Jurkat, Clone E6-1 (cell line): ENCODE measurements around the gene USP20. TPM values are rescaled to one million over a fixed set of nuclear protein-coding genes. Genes with fewer than 3 reads are reported as not detected.
"Not testable (repeated sequence)": the region's sequence is repeated elsewhere in the genome, so short reads cannot be mapped to it uniquely, and the experiment has no call there.

Experiments used
- DNase-seq: peaks from one replicate; pipeline ENCODE4 v3.0.0-alpha.2; 2011; ENCODE audit warnings: low read depth, low spot score
- H3K4me3 ChIP-seq: 2 replicates; pipeline ENCODE4 v1.5.1; 2011; ENCODE audit warnings: mild to moderate bottlenecking, low read length, control low read depth, moderate library complexity
- polyA plus RNA-seq: library from polyadenylated mRNA; unstranded; fragments of >200 nt; gene quantifications from one replicate; pipeline ENCODE4 v1.2.1, GENCODE V29; 2012; ENCODE audit warnings: missing spikeins; ENCODE audit not compliant: insufficient read length, insufficient read depth

Gene USP20
- 46.8 TPM for polyA plus RNA-seq

GRCh38 chr9:129835128-129835859, at the start of gene USP20, which contains the start of gene C9orf78:
USP20 (plus strand) TSS chr9:129835458; CDS start chr9:129852556, 17,098 bp downstream.
C9orf78 (minus strand) TSS chr9:129835275; CDS start chr9:129835221, 54 bp downstream.
- peak within 1 kb of the TSS; percentile 100 for H3K4me3 ChIP-seq

GRCh38 chr9:129785866-129786265, 49.4 kb upstream of the USP20 start:
- DNase-seq = no peak
- no peak overlapping the region for H3K4me3 ChIP-seq

More at GRCh38 chr9:129835128-129835859, at the start of gene USP20, which contains the start of gene C9orf78:
- DNase-seq = peak; percentile 92

GRCh38 chr9:129786481-129786880, 48.8 kb upstream of the USP20 start:
- DNase-seq = no peak
- H3K4me3 ChIP-seq = no peak overlapping the region

- H3K4me3 ChIP-seq = no peak overlapping the region
- no peak for DNase-seq
Observed at GRCh38 chr9:129794549-129794948, 40.7 kb upstream of the USP20 start.

GRCh38 chr9:129796029-129796428, 39.2 kb upstream of the USP20 start:
- not testable (repeated sequence) for DNase-seq

GRCh38 chr9:129798973-129799372, 36.3 kb upstream of the USP20 start:
- DNase-seq = no peak
- no peak overlapping the region for H3K4me3 ChIP-seq

More at GRCh38 chr9:129796029-129796428, 39.2 kb upstream of the USP20 start:
- H3K4me3 ChIP-seq = not testable (repeated sequence)

- DNase-seq = no peak
- no peak overlapping the region for H3K4me3 ChIP-seq
Observed at GRCh38 chr9:129801504-129801903, 33.8 kb upstream of the USP20 start.

GRCh38 chr9:129802833-129803675, 32.2 kb upstream of the USP20 start, which contains the start of gene TOR1B:
TOR1B (plus strand) TSS chr9:129803184; CDS start chr9:129803213, 29 bp downstream.
- peak; percentile 88 for DNase-seq
- H3K4me3 ChIP-seq = peak within 1 kb of the TSS; percentile 56

- DNase-seq = no peak
Observed at GRCh38 chr9:129803676-129804060, 31.6 kb upstream of the USP20 start.

GRCh38 chr9:129806061-129806460, 29.2 kb upstream of the USP20 start:
- no peak for DNase-seq
- no peak overlapping the region for H3K4me3 ChIP-seq

More at GRCh38 chr9:129803676-129804060, 31.6 kb upstream of the USP20 start:
- H3K4me3 ChIP-seq = peak overlapping the region; percentile 56

GRCh38 chr9:129809346-129809745, 25.9 kb upstream of the USP20 start:
- no peak overlapping the region for H3K4me3 ChIP-seq
- DNase-seq = no peak

GRCh38 chr9:129810116-129810515, 25.1 kb upstream of the USP20 start:
- no peak overlapping the region for H3K4me3 ChIP-seq
- no peak for DNase-seq

- DNase-seq = no peak
- H3K4me3 ChIP-seq = no peak overlapping the region
Observed at GRCh38 chr9:129810788-129811187, 24.5 kb upstream of the USP20 start.

GRCh38 chr9:129811967-129812363, 23.3 kb upstream of the USP20 start:
- no peak overlapping the region for H3K4me3 ChIP-seq
- DNase-seq = no peak

- no peak for DNase-seq
- no peak overlapping the region for H3K4me3 ChIP-seq
Observed at GRCh38 chr9:129812385-129812784, 22.9 kb upstream of the USP20 start.

- DNase-seq = no peak
Observed at GRCh38 chr9:129813661-129814060, 21.6 kb upstream of the USP20 start.

GRCh38 chr9:129814432-129815223, 20.6 kb upstream of the USP20 start:
- DNase-seq = no peak
- H3K4me3 ChIP-seq = no peak overlapping the region

More at GRCh38 chr9:129813661-129814060, 21.6 kb upstream of the USP20 start:
- H3K4me3 ChIP-seq = no peak overlapping the region

GRCh38 chr9:129815278-129815677, 20.0 kb upstream of the USP20 start:
- no peak for DNase-seq

More at GRCh38 chr9:129815278-129815677, 20.0 kb upstream of the USP20 start:
- H3K4me3 ChIP-seq = no peak overlapping the region
